Transverse colon (tissue), 4 donors: ENCODE data around the gene DPF3. TPM values are rescaled to one million over a fixed set of nuclear protein-coding genes. Genes with fewer than 3 reads are reported as not detected.

ENCODE experiments used
- DNase-seq: peaks from one replicate; pipeline ENCODE4 v3.0.0-alpha.2; 2019
- H3K27ac ChIP-seq, 4 donors: fragments of 200-600 bp; sonication (generic); 2 replicates each; pipeline ENCODE4 v1.5.1; 2016 to 2018; ENCODE audit warnings: inconsistent platforms in 4 of 4
- H3K27me3 ChIP-seq: fragments of 200-600 bp; sonication (generic); 2 replicates; pipeline ENCODE4 v1.5.1; 2017; ENCODE audit warnings: inconsistent platforms
- H3K36me3 ChIP-seq, 4 donors: fragments of 200-600 bp; sonication (generic); 2 replicates each; pipeline ENCODE4 v1.5.1; 2017 to 2019; ENCODE audit warnings: inconsistent platforms in 4 of 4
- H3K4me1 ChIP-seq, 4 donors: fragments of 200-600 bp; sonication (generic); 2 replicates each; pipeline ENCODE4 v1.5.1; 2017 to 2020; ENCODE audit warnings: inconsistent platforms in 4 of 4
- H3K4me3 ChIP-seq, 4 donors: fragments of 200-600 bp; sonication (generic); 1 replicate in 1 of 4; 2 replicates in 3 of 4; pipeline versions ENCODE4 v1.5.1 to v1.6.1; 2017 to 2019; ENCODE audit warnings: inconsistent platforms in 4 of 4
- H3K9me3 ChIP-seq, 2 donors: fragments of 200-600 bp; sonication (generic); 2 replicates each; pipeline ENCODE4 v1.5.1; 2017 to 2019; ENCODE audit warnings: inconsistent platforms in 2 of 2
- EP300 ChIP-seq: sonication (generic); formaldehyde crosslinking; IDR thresholded peaks from one replicate; pipeline ENCODE4 v1.6.1; 2017; ENCODE audit warnings: antibody characterized with exemption, low read depth
- POLR2A ChIP-seq: fragments of 450-650 bp; IDR thresholded peaks from one replicate; pipeline ENCODE4 v1.6.1; 2016; ENCODE audit warnings: antibody characterized with exemption, mild to moderate bottlenecking, moderate library complexity
- POLR2AphosphoS5 ChIP-seq, 3 donors: sonication (generic); formaldehyde crosslinking; IDR thresholded peaks; one replicate each; pipeline ENCODE4 v1.6.1; 2016; ENCODE audit warnings: antibody characterized with exemption in 3 of 3
- WGBS, 2 donors: methylation state at CpG; one replicate each; pipeline ENCODE4 v1.1.5; 2018; ENCODE audit warnings: low coverage in 1 of 2; 5-methylcytosine and 5-hydroxymethylcytosine counted together
- in situ Hi-C, 4 donors: fragments of 200-750 bp; cut with MboI; loops; one replicate each; pipeline versions ENCODE4 v1.15.0 to v1.15.1; 2017; ENCODE audit warnings: low sequenced_read_pairs in 3 of 4, low pct_ligation_motif_present in 1 of 4, low pct_unique_long_range_greater_than_20kb in 1 of 4
- intact Hi-C: fragments of 100-400 bp; cut with DNase I; formaldehyde crosslinking; loops from one replicate; pipeline ENCODE4 v1.15.1; 2023; ENCODE audit warnings: low total_unique reads
- total RNA-seq, 4 donors: library from RNA; depleted of rRNA; stranded (reverse); fragments of >200 nt; gene quantifications; one replicate each; pipeline ENCODE4 v1.1.0, GENCODE V29; 2016
- TF ChIP-seq, protein P1 (sequence below), 5 experiments: fragments of 200-600 bp in 3 of 5; fragments of 450-650 bp in 2 of 5; sonication (generic) in 3 of 5; IDR thresholded peaks; 1 replicate in 2 of 5; 2 replicates in 3 of 5; pipeline ENCODE4 v1.5.1; 2016 to 2017; ENCODE audit warnings: antibody characterized with exemption in 5 of 5, inconsistent platforms in 3 of 5, mild to moderate bottlenecking in 2 of 5, moderate library complexity in 1 of 5

DPF3 gene
- total RNA-seq, 4 donors from 2014 or later: 7.1 to 23.5 (median 10.9) TPM

DNA sequence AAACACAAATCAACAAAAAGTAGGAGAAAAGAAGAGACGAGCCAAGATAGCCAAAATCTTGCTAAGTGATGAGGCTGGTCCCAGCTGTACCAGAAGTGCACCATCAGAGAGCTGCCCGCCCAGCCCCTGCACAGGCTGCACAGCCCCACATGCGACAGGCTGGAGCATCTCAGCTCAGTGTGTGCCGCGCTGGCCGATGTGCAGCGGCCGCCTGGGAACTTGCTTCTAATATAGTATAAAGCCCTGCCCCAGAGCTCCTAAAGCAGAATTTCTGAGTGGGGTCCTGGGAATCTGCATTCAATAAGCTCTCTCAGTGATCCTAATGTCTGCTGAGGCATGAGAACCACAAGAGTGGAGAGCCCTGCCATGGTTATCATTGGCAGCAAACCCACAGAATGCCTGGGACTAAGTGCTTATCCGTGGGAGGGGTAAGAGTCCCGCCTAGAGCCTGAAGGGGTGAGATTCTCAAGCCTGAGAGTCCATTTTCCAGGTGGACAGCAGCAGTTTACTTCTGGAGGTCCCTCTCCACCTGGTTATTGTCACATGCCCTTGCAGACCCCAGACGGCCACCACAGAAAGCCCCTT, 171.6 kb downstream of the DPF3 start:
- WGBS, 2 donors: 90 to 98% methylated on average over 6 to 11 of the region's 11 CpGs
- TF ChIP-seq EP300 (no peak), POLR2AphosphoS5 (IDR thresholded peaks at IDR 0.05) (no peak), POLR2A (no peak)
- TF ChIP-seq, protein P1, sequence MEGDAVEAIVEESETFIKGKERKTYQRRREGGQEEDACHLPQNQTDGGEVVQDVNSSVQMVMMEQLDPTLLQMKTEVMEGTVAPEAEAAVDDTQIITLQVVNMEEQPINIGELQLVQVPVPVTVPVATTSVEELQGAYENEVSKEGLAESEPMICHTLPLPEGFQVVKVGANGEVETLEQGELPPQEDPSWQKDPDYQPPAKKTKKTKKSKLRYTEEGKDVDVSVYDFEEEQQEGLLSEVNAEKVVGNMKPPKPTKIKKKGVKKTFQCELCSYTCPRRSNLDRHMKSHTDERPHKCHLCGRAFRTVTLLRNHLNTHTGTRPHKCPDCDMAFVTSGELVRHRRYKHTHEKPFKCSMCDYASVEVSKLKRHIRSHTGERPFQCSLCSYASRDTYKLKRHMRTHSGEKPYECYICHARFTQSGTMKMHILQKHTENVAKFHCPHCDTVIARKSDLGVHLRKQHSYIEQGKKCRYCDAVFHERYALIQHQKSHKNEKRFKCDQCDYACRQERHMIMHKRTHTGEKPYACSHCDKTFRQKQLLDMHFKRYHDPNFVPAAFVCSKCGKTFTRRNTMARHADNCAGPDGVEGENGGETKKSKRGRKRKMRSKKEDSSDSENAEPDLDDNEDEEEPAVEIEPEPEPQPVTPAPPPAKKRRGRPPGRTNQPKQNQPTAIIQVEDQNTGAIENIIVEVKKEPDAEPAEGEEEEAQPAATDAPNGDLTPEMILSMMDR (IDR thresholded peaks at IDR 0.05): no peak
- peaks cover 0 to 3% (median 0%) of the 10 kb centered on the region in 4 donors for H3K4me1 ChIP-seq
- H3K27me3 ChIP-seq: no peaks in the 10 kb centered on the region
- H3K36me3 ChIP-seq: no peaks in the 10 kb centered on the region
- DNase-seq: no peak
- no peak overlapping the region for H3K27ac ChIP-seq
- in situ Hi-C loops (no loop called here), intact Hi-C loops (no loop called here)
- H3K9me3 ChIP-seq: no peaks in the 10 kb centered on the region
- H3K4me3 ChIP-seq: no peak overlapping the region

DNA sequence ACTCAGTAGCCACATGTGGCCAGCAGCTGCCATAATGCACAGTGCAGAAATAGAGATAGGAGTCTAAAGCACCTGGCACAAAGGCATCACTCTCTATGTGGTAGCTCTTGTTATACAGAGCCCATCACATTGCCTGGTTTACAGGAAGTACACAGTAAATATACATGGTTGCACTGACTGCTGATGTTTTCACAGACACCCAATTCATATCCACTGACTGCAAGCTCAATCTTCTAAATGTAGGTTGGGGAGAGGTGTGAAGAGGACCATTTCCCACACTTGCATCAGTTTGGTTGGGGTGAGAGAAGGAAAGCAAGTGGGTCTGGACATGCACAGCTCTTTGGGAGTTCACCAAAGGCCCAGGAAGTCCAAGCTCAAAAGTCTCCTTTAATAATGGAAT, 172.8 kb downstream of the DPF3 start:
- no peaks in the 10 kb centered on the region for H3K9me3 ChIP-seq
- H3K27me3 ChIP-seq: no peaks in the 10 kb centered on the region
- in situ Hi-C loops: no loop called here
- no peak overlapping the region for H3K27ac ChIP-seq
- TF ChIP-seq, protein P1 (IDR thresholded peaks at IDR 0.05): no peak
- TF ChIP-seq POLR2A (no peak), EP300 (no peak), POLR2AphosphoS5 (IDR thresholded peaks at IDR 0.05) (no peak)
- intact Hi-C loops: no loop called here
- H3K4me3 ChIP-seq: no peak overlapping the region
- DNase-seq: no peak
- H3K4me1 ChIP-seq: peaks cover 0 to 3% (median 0%) of the 10 kb centered on the region in 4 donors
- no peaks in the 10 kb centered on the region for H3K36me3 ChIP-seq

DNA sequence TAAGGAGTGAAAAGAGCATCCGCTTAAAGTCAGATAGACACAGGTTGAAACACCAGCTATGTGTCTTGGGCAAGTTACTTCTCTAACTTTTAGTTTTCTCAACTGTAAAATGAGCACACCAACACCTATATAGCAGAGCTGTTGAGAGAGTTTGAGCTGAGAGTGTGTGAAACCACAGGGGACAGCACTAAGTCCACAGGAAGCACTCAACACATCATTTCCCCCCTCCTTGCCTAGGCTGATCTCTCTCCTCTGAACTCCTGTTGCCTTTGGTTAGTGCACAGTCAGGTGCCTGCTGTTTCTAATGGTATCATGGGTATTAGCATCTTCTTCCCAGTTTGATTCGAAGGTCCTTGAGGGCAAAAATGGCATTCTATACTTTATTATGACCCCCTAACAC, 176.7 kb downstream of the DPF3 start:
- TF ChIP-seq EP300 (no peak), POLR2A (no peak), POLR2AphosphoS5 (IDR thresholded peaks at IDR 0.05) (no peak)
- TF ChIP-seq, protein P1 (IDR thresholded peaks at IDR 0.05): no peak
- Histone ChIP-seq H3K27me3 (no peaks in the 10 kb centered on the region), H3K4me1 (no peaks in the 10 kb centered on the region), H3K36me3 (no peaks in the 10 kb centered on the region), H3K4me3 (no peak overlapping the region), H3K27ac (no peak overlapping the region), H3K9me3 (no peaks in the 10 kb centered on the region)
- intact Hi-C loops (no loop called here), in situ Hi-C loops (no loop called here)
- WGBS, 2 donors: 86 to 92% methylated on average over 2 of the region's 2 CpGs
- DNase-seq: no peak

DNA sequence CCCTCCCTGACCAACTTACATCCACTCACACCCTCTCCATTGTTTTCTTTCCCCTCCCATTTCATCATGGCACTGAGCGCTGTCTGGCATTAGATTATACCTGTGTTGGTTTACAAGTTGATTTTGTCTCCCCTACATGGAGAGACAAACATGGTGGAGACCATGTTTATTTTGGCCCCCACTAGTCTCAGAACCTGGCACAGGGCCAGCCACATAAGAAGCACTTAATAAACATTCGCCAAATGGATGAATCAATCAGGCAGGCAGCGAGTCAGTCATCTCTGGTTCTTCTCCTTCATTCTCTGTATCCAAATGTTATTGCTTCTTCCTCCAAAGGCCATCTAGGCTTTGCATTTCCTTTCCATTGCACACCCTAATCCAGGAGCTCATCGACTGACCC, 177.4 kb downstream of the DPF3 start:
- H3K36me3 ChIP-seq: no peaks in the 10 kb centered on the region
- no peak overlapping the region for H3K4me3 ChIP-seq
- no peaks in the 10 kb centered on the region for H3K4me1 ChIP-seq
- no peak overlapping the region for H3K27ac ChIP-seq
- H3K9me3 ChIP-seq: no peaks in the 10 kb centered on the region
- in situ Hi-C loops (no loop called here), intact Hi-C loops (no loop called here)
- 73 to 90% methylated on average over 3 to 4 of the region's 4 CpGs for WGBS, 2 donors
- DNase-seq: no peak
- TF ChIP-seq POLR2AphosphoS5 (IDR thresholded peaks at IDR 0.05) (no peak), POLR2A (no peak), EP300 (no peak)
- TF ChIP-seq, protein P1 (IDR thresholded peaks at IDR 0.05): no peak
- H3K27me3 ChIP-seq: no peaks in the 10 kb centered on the region
